Pancreas (tissue), 10 donors: ENCODE measurements around the gene ANKRD26. TPM values are rescaled to one million over a fixed set of nuclear protein-coding genes. Genes with fewer than 3 reads are reported as not detected.

Source experiments
- ATAC-seq, 4 donors: fragments of 200-7000 bp; cut with Tn5 transposase; one replicate each; pipeline versions ENCODE4 v1.8.0 to v1.9.1; 2020; ENCODE audit warnings: mild to moderate bottlenecking in 4 of 4, moderate library complexity in 4 of 4
- DNase-seq, 6 donors: peaks; one replicate each; pipeline ENCODE4 v3.0.0-alpha.2; 2020
- FAIRE-seq: peaks from 2 replicates; lab custom pipeline; 2012; peaks lifted over from hg19 to GRCh38; lab: Jason Lieb, UNC
- H3K27ac ChIP-seq, 4 donors: fragments of 200-600 bp; sonication (generic); 1 replicate in 3 of 4; 2 replicates in 1 of 4; pipeline versions ENCODE4 v1.5.0 to v1.8.0; 2020
- H3K27me3 ChIP-seq, 4 donors: fragments of 200-600 bp; one replicate each; pipeline ENCODE4 v1.8.0; 2021
- H3K36me3 ChIP-seq, 3 donors: fragments of 200-600 bp; sonication (generic) in 1 of 3; one replicate each; pipeline versions ENCODE4 v1.5.0 to v1.8.0; 2020 to 2021
- H3K4me1 ChIP-seq, 3 donors: fragments of 200-600 bp; one replicate each; pipeline ENCODE4 v1.8.0; 2021
- H3K4me3 ChIP-seq, 4 donors: fragments of 200-600 bp; sonication (generic) in 2 of 4; one replicate each; pipeline versions ENCODE4 v1.5.0 to v1.8.0; 2020 to 2021
- H3K9me3 ChIP-seq, 4 donors: fragments of 200-600 bp; one replicate each; pipeline ENCODE4 v1.8.0; 2021
- CTCF ChIP-seq, 4 donors: fragments of 200-600 bp; sonication (generic) in 3 of 4; IDR thresholded peaks; one replicate each; pipeline versions ENCODE4 v1.5.0 to v1.8.0; 2021; ENCODE audit warnings: antibody characterized with exemption in 4 of 4
- WGBS, 2 donors: extraction: QIAGEN DNeasy Blood & Tissue Kit; methylation state at CpG; one replicate each; pipeline ENCODE4 v1.1.7; 2013; 5-methylcytosine and 5-hydroxymethylcytosine counted together
- intact Hi-C, 3 donors: fragments of 100-400 bp; cut with DNase I; formaldehyde crosslinking; loops; one replicate each; pipeline versions ENCODE4 v1.11.1 to v1.14.2; 2022
- polyA plus RNA-seq, 2 donors: library from polyadenylated mRNA; stranded (reverse); fragments of 200-250 nt; gene quantifications; one replicate each; pipeline ENCODE4 v1.2.3, GENCODE V29; 2013
- total RNA-seq, 6 donors: library from RNA; stranded (reverse); fragmentation: NEBNext Ultra II Directional in 4 of 6; extraction: Animal tissue kit (Norgen Biotek cat#: 25700) in 4 of 6; gene quantifications; one replicate each; pipeline versions ENCODE4 v1.2.1 to v1.2.4, GENCODE V29; 2021 to 2023
- donor health status: healthy with polysubstance abuse.
- donor health status: DM: no; HTN: no; CAD: no; lungs with moderate emphysema.
- donor health status: DM: no; HTN: no; CAD: no.
- donor health status: control.
- donor health status: control.
- donor health status: Bipolar disorder and iron deficiency.
- donor health status: DM: yes; HTN: yes; CAD: no.
- donor health status: DM: no; HTN: no; CAD: no.
- donor health status: DM: no; HTN: no; CAD: no.
- donor health status: DM: yes; HTN: yes; CAD: no.

ANKRD26 gene
- total and polyA plus RNA-seq, 8 donors = 1.7 to 5.4 (median 3.7) TPM

- DNase-seq (no peak), FAIRE-seq (no peak), ATAC-seq (no peak)
- intact Hi-C loops = no loop called here
- no peaks in the 10 kb centered on the region for H3K9me3 ChIP-seq
- no peaks in the 10 kb centered on the region for H3K27me3 ChIP-seq
- 78 to 85% methylated on average over 4 of the region's 4 CpGs for WGBS, 2 donors
- no peak overlapping the region for H3K4me3 ChIP-seq
- no peaks in the 10 kb centered on the region for H3K4me1 ChIP-seq
- no peaks in the 10 kb centered on the region for H3K36me3 ChIP-seq
- TF ChIP-seq CTCF (IDR thresholded peaks at IDR 0.05) = no peak
- H3K27ac ChIP-seq = no peak overlapping the region
Measured at GRCh38 chr10:26981232-26981824, 119.0 kb downstream of the ANKRD26 start.

GRCh38 chr10:26978519-26978918 is 121.8 kb downstream of the ANKRD26 start:
- FAIRE-seq = no peak
- H3K9me3 ChIP-seq = no peaks in the 10 kb centered on the region
- H3K4me1 ChIP-seq = no peaks in the 10 kb centered on the region
- intact Hi-C loops = no loop called here
- H3K27ac ChIP-seq = no peak overlapping the region
- no peak overlapping the region for H3K4me3 ChIP-seq
- TF ChIP-seq CTCF (IDR thresholded peaks at IDR 0.05) = no peak
- H3K27me3 ChIP-seq = no peaks in the 10 kb centered on the region
- H3K36me3 ChIP-seq = no peaks in the 10 kb centered on the region
- no peak for DNase-seq
- 90 to 93% methylated on average over 4 of the region's 4 CpGs for WGBS, 2 donors
- ATAC-seq = no peak

GRCh38 chr10:26977635-26978034 is 122.7 kb downstream of the ANKRD26 start:
- H3K9me3 ChIP-seq = no peaks in the 10 kb centered on the region
- no peak overlapping the region for H3K4me3 ChIP-seq
- H3K27me3 ChIP-seq = no peaks in the 10 kb centered on the region
- H3K36me3 ChIP-seq = no peaks in the 10 kb centered on the region
- WGBS, 2 donors = 91 to 96% methylated on average over 2 of the region's 2 CpGs
- H3K27ac ChIP-seq = no peak overlapping the region
- TF ChIP-seq CTCF (IDR thresholded peaks at IDR 0.05) = no peak
- DNase-seq (no peak), ATAC-seq (no peak), FAIRE-seq (no peak)
- no peaks in the 10 kb centered on the region for H3K4me1 ChIP-seq
- intact Hi-C loops = no loop called here

GRCh38 chr10:26970667-26971066 is 129.6 kb downstream of the ANKRD26 start:
- FAIRE-seq = no peak
- no peak for DNase-seq
- TF ChIP-seq CTCF (IDR thresholded peaks at IDR 0.05) = no peak
- Histone ChIP-seq H3K4me3 (no peak overlapping the region), H3K36me3 (peaks cover 0 to 4% (median 0%) of the 10 kb centered on the region in 3 donors), H3K4me1 (no peaks in the 10 kb centered on the region), H3K9me3 (no peaks in the 10 kb centered on the region), H3K27ac (no peak overlapping the region), H3K27me3 (no peaks in the 10 kb centered on the region)
- ATAC-seq = no peak
- intact Hi-C loops = no loop called here
- WGBS, 2 donors = 92 to 94% methylated on average over 4 of the region's 4 CpGs

GRCh38 chr10:26969145-26969926 is 131.0 kb downstream of the ANKRD26 start:
- Histone ChIP-seq H3K36me3 (peaks cover 0 to 4% (median 0%) of the 10 kb centered on the region in 3 donors), H3K4me3 (no peak overlapping the region), H3K9me3 (no peaks in the 10 kb centered on the region), H3K27ac (no peak overlapping the region), H3K27me3 (no peaks in the 10 kb centered on the region), H3K4me1 (no peaks in the 10 kb centered on the region)
- no peak for ATAC-seq
- no peak for DNase-seq
- intact Hi-C loops = no loop called here
- FAIRE-seq = no peak
- 87 to 92% methylated on average over 6 of the region's 6 CpGs for WGBS, 2 donors
- TF ChIP-seq CTCF (IDR thresholded peaks at IDR 0.05) = no peak
